Colon (tissue), 2 donors: Measurements from ENCODE around the gene TTC28.
A peak's percentile ranks its signal among the peaks of the same experiment; 100 is the strongest.
"Not testable (repeated sequence)": the region's sequence is repeated elsewhere in the genome, so short reads cannot be mapped to it uniquely, and the experiment has no call there.

Experiments used
- FAIRE-seq: peaks from 2 replicates; lab custom pipeline; 2012; peaks lifted over from hg19 to GRCh38; lab: Jason Lieb, UNC
- donor health status: control.
- donor health status: control.

TTC28 gene

GRCh38 chr22:28604966-28605761, 74.5 kb downstream of the TTC28 start:
- no peak for FAIRE-seq

- FAIRE-seq: no peak
Measured at GRCh38 chr22:28601915-28602314, 77.7 kb downstream of the TTC28 start.

GRCh38 chr22:28600546-28601143, 79.0 kb downstream of the TTC28 start:
- FAIRE-seq: peak; percentile 86

- no peak for FAIRE-seq
Measured at GRCh38 chr22:28599693-28600092, 79.9 kb downstream of the TTC28 start.

GRCh38 chr22:28597665-28598064, 82.0 kb downstream of the TTC28 start:
- FAIRE-seq: no peak

GRCh38 chr22:28594797-28595462, 84.7 kb downstream of the TTC28 start:
- peak; percentile 10 for FAIRE-seq

- peak; percentile 74 for FAIRE-seq
Measured at GRCh38 chr22:28594076-28594796, 85.4 kb downstream of the TTC28 start.

GRCh38 chr22:28593299-28593698, 86.3 kb downstream of the TTC28 start:
- FAIRE-seq: no peak

GRCh38 chr22:28589102-28589750, 90.4 kb downstream of the TTC28 start:
- FAIRE-seq: no peak

GRCh38 chr22:28585324-28585723, 94.3 kb downstream of the TTC28 start:
- FAIRE-seq: no peak

- FAIRE-seq: no peak
Measured at GRCh38 chr22:28582806-28583205, 96.8 kb downstream of the TTC28 start.

GRCh38 chr22:28581016-28581415, 98.6 kb downstream of the TTC28 start:
- FAIRE-seq: no peak

- no peak for FAIRE-seq
Measured at GRCh38 chr22:28576162-28576561, 103.5 kb downstream of the TTC28 start.

GRCh38 chr22:28574159-28574788, 105.4 kb downstream of the TTC28 start:
- FAIRE-seq: no peak

- FAIRE-seq: no peak
Measured at GRCh38 chr22:28570696-28571373, 108.8 kb downstream of the TTC28 start.

GRCh38 chr22:28568974-28569373, 110.7 kb downstream of the TTC28 start:
- FAIRE-seq: not testable (repeated sequence)

GRCh38 chr22:28568099-28568498, 111.5 kb downstream of the TTC28 start:
- FAIRE-seq: no peak

- not testable (repeated sequence) for FAIRE-seq
Measured at GRCh38 chr22:28566920-28567499, 112.6 kb downstream of the TTC28 start.

- no peak for FAIRE-seq
Measured at GRCh38 chr22:28563636-28564035, 116.0 kb downstream of the TTC28 start.

- FAIRE-seq: no peak
Measured at GRCh38 chr22:28562324-28562723, 117.3 kb downstream of the TTC28 start.

GRCh38 chr22:28560743-28561101, 118.9 kb downstream of the TTC28 start:
- FAIRE-seq: not testable (repeated sequence)
